ENCODE measurements around the gene PRSS2.

GRCh38 chr7:142798451-142799436 lies 28.0 kb downstream of the PRSS2 start:
- no peak for TF ChIP-seq POLR2A (IDR thresholded peaks at IDR 0.05; ENCODE audit: low read depth, low read length)
- no peak for TF ChIP-seq POLR2AphosphoS5 (IDR thresholded peaks at IDR 0.05; ENCODE audit: low read depth, low read length)
- TF ChIP-seq SPI1 (IDR thresholded peaks at IDR 0.05; ENCODE audit: low read depth, low read length), result no peak

All from GM12891 (cell line).